Breast epithelium (tissue), 3 donors: ENCODE data around the gene TMEM139.

ENCODE experiments used
- POLR2A ChIP-seq: fragments of 450-650 bp; IDR thresholded peaks from one replicate; pipeline ENCODE4 v1.6.1; 2016; ENCODE audit warnings: antibody characterized with exemption, mild to moderate bottlenecking, moderate library complexity
- POLR2AphosphoS5 ChIP-seq, 3 donors: sonication (generic); formaldehyde crosslinking; IDR thresholded peaks; one replicate each; pipeline ENCODE4 v1.6.1; 2017; ENCODE audit warnings: antibody characterized with exemption in 3 of 3
- TF ChIP-seq, protein P1 (sequence below), 3 donors: fragments of 450-650 bp; IDR thresholded peaks; one replicate each; pipeline ENCODE4 v1.5.1; 2016 to 2017; ENCODE audit warnings: antibody characterized with exemption in 3 of 3, mild to moderate bottlenecking in 3 of 3, moderate library complexity in 3 of 3

GRCh38 chr7:143299346-143299745 lies 14.6 kb downstream of the TMEM139 start:
- TF ChIP-seq, protein P1, sequence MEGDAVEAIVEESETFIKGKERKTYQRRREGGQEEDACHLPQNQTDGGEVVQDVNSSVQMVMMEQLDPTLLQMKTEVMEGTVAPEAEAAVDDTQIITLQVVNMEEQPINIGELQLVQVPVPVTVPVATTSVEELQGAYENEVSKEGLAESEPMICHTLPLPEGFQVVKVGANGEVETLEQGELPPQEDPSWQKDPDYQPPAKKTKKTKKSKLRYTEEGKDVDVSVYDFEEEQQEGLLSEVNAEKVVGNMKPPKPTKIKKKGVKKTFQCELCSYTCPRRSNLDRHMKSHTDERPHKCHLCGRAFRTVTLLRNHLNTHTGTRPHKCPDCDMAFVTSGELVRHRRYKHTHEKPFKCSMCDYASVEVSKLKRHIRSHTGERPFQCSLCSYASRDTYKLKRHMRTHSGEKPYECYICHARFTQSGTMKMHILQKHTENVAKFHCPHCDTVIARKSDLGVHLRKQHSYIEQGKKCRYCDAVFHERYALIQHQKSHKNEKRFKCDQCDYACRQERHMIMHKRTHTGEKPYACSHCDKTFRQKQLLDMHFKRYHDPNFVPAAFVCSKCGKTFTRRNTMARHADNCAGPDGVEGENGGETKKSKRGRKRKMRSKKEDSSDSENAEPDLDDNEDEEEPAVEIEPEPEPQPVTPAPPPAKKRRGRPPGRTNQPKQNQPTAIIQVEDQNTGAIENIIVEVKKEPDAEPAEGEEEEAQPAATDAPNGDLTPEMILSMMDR (IDR thresholded peaks at IDR 0.05): no peak
- no peak for TF ChIP-seq POLR2A
- no peak for TF ChIP-seq POLR2AphosphoS5 (IDR thresholded peaks at IDR 0.05)
